ENCODE measurements around the gene CRYM.
"Not testable (repeated sequence)": the region's sequence is repeated elsewhere in the genome, so short reads cannot be mapped to it uniquely, and the experiment has no call there.

CRYM gene

GRCh38 chr16:21277927-21278706 lies at the start of gene CRYM:
CRYM (minus strand) TSS chr16:21278290; CDS start chr16:21278251, 39 bp downstream.
- DNase-seq (ENCODE audit: low read depth) = no peak

DNA sequence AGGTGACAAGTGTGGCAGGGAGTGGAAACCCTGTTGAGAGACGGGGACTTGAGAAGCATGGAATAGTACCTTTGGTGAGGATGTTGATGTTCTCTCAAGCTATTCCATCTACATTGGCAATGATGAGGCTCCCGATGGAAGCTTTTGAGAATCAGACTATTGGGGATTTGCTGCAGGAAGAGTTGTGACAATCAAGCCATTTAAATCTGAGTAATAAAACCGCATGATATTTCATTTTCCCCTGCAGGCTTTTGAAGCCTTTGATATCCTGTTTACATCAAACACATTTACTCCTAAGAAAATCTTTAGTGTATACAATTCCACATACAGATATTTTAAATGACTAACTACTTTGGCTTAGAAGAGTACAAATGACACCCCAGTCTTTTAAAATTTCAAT lies 49.0 kb upstream of the CRYM start:
- DNase-seq (ENCODE audit: low read depth) = no peak

DNA sequence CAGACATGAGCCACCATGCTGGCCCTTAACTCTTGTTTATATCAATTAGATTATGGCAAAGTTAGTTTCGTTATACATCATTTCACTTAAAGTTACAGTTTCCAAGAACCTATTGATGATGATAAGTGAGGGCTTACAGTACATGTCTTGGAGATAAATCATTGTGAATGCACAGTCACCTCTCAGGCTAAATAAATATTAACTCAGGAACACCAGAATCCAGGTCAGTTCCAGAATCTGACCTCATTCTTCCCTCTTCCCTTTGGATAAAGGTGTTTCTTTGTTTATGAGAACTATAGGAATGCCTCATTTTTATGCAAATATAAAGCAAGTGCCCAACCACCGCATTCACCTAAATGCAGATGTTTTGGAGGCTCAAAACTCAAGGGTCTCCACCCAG lies 48.4 kb upstream of the CRYM start:
- no peak for DNase-seq (ENCODE audit: low read depth)

DNA sequence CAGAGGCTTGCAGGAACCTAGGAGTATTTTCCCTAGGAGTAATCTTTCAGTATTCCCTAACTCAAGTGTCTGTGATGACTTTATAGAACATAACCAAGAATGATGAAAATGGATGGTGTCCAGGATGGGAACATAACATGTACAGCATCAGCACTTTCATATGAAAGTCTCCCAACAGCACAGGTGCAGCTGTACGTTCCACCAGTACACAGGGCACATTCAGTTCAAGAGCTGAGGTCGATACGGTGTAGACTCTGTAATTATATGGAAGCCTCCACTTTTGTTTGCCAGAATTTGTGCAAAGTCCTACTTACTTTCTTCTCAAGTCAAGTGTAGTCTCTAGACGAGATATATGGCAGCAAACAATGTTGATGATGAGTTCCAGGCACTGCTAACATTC lies 46.2 kb upstream of the CRYM start:
- DNase-seq (ENCODE audit: low read depth) = no peak

GRCh38 chr16:21322251-21322650 lies 44.2 kb upstream of the CRYM start:
- not testable (repeated sequence) for DNase-seq (ENCODE audit: low read depth)

GRCh38 chr16:21321736-21322135 lies 43.6 kb upstream of the CRYM start:
- no peak for DNase-seq (ENCODE audit: low read depth)

GRCh38 chr16:21314339-21314738 lies 36.2 kb upstream of the CRYM start:
- DNase-seq (ENCODE audit: low read depth) = no peak

DNA sequence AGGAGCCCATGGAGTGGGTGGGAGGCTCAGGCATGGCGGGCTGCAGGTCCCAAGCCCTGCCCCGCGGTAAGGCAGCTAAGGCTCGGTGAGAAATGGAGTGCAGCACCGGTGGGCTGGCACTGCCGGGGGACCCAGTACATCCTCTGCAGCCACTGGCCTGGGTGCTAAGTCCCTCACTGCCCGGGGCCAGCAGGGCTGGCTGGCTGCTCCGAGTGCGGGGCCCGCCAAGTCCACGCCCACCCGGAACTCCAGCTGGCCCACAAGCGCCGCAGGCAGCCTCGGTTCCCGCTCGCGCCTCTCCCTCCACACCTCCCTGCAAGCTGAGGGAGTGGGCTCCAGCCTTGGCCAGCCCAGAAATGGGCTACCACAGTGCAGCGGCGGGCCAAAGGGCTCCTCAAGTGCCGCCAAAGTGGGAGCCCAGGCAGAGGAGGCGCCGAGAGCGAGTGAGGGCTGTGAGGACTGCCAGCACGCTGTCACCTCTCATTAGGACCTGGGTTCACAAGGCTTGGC lies 34.8 kb upstream of the CRYM start:
- DNase-seq (ENCODE audit: low read depth) = not testable (repeated sequence)

DNA sequence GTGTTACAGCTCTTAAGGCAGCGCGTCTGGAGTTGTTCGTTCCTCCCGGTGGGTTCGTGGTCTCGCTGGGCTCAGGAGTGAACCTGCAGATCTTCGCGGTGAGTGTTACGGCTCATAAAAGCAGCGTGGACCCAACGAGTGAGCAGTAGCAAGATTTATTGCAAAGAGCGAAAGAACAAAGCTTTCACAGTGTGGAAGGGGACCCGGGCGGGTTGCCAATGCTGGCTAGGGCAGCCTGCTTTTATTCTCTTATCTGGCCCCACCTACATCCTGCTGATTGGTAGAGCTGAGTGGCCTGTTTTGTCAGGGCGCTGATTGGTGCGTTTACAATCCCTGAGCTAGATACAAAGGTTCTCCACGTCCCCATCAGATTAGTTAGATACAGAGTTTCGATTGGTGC lies 34.0 kb upstream of the CRYM start:
- not testable (repeated sequence) for DNase-seq (ENCODE audit: low read depth)

- not testable (repeated sequence) for DNase-seq (ENCODE audit: low read depth)
Observed at GRCh38 chr16:21306712-21307111, 28.6 kb upstream of the CRYM start.

DNA sequence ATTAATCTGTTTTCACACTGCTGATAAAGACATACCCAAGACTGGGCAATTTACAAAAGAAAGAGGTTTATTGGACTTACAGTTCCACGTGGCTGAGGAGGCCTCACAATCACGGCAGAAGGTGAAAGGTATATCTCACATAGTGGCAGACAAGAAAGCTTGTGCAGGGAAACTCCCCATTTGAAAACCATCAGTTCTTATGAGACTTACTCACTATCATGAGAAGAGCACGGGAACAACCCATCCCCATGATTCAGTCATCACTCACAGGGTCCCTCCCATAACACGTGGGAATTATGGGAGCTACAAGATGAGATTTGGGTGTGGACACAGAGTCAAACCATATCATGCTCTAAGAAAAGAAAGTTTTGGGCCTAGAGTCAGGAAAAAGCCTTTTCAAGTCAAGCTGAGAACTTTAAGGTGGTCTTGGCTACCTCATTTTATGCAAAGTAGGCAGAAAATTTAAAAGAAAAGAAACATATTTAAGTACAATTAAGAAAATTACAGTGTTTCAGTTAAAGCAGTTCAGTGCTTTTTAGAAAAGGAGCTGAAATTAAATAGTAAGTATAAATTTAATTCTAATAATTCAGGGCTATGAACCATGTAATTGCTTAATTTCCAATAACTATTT lies 24.9 kb upstream of the CRYM start:
- DNase-seq (ENCODE audit: low read depth) = peak; percentile 71

- no peak for DNase-seq (ENCODE audit: low read depth)
Observed at GRCh38 chr16:21302454-21302853, 24.4 kb upstream of the CRYM start.

DNA sequence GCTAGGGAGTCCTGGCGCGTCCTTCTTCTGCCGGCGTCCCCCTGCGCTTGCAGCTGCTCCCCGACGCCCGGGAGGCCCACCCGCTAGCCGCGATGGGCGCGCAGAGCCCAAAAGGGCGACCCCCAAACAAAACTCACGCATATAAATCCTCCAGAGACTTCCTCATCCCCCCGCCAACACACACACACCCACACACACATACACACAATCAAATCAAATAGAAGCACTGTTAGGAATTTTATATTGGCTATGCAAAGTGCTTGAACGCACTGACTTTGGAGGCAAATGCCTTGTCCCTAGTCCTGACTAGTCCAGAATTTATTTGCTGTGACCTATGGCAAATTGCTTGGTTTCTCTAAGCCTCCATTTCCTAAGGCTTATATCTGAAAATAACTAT lies 23.8 kb upstream of the CRYM start:
- no peak for DNase-seq (ENCODE audit: low read depth)

- DNase-seq (ENCODE audit: low read depth) = no peak
Observed at GRCh38 chr16:21301168-21301894, 23.2 kb upstream of the CRYM start.

GRCh38 chr16:21300309-21301167 lies 22.4 kb upstream of the CRYM start:
- peak; percentile 99 for DNase-seq (ENCODE audit: low read depth)

GRCh38 chr16:21289789-21290188 lies 11.7 kb upstream of the CRYM start:
- DNase-seq (ENCODE audit: low read depth) = not testable (repeated sequence)

DNA sequence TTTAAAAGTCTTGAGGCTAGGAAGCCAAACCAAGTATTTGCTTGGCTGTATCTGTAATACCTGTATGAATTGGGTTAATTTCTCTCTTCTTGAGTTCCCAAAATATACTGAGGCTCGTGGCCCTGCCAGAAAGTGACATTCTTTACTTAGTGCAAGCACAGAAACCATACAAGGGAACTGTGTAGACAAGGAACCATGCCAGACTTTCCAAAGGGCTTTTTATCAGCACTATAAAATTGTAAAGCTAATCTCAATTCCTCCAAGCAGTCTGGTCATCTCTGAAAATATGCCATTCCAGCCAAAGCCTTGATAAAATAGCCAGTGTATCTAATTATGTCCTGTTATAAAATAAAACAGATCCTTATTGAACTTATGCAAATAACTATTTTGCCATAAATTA lies 7.2 kb upstream of the CRYM start:
- DNase-seq (ENCODE audit: low read depth) = no peak

DNA sequence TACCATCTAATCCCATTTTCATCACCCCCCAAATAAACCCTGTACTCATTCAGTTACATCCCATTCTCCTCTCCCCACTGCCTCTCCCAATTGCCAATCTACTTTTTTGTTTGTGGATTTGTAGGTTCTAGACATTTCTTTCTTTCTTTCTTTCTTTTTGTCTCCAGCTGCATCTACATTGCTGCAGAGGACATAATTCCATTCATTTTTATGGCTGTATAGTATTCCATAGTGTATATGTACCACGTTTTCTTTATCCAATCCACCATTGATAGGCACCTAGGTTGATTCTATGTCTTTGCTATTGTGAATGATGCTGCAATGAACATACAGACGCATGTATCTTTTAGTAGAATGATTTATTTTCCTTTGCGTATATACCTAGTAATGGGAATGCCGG lies 6.3 kb upstream of the CRYM start:
- DNase-seq (ENCODE audit: low read depth) = no peak

DNA sequence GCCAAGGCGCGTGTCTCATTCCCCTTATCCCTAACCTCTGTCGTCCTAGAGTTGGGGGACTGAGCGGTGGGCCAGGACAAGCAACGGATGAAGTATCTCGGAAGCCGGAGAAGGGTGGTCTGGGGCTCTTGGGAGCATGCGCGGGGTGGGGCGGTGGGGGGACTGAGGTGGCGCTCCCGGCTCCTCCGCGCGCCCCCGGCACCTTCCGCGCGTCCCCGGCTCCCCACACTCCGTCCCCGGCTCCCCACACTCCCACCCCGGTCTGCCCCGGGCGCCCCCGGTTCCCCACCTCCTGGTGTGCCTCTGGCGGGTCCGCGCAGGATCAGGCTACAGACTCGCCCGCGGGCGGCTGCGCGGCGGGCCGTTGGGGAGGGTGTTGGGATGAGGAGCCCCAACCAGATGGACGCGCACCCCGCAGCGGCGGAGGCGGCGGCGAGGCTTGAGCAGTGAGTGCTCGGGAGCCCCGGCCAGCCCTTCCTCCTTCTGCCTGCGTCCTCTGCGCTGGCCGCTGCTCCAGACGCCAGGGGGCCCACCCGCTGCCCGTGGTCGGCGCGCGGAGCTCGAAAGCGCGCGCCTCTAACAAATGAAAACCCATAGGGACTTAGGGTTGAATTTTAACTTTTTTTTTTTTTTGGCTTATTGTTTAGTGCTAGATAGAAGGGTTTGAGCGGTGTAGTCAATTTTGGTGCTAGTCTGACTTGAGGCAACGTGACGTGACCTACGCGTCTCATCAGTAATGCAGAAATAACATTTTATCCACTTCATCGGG lies 5.6 kb upstream of the CRYM start:
- DNase-seq (ENCODE audit: low read depth) = no peak

DNA sequence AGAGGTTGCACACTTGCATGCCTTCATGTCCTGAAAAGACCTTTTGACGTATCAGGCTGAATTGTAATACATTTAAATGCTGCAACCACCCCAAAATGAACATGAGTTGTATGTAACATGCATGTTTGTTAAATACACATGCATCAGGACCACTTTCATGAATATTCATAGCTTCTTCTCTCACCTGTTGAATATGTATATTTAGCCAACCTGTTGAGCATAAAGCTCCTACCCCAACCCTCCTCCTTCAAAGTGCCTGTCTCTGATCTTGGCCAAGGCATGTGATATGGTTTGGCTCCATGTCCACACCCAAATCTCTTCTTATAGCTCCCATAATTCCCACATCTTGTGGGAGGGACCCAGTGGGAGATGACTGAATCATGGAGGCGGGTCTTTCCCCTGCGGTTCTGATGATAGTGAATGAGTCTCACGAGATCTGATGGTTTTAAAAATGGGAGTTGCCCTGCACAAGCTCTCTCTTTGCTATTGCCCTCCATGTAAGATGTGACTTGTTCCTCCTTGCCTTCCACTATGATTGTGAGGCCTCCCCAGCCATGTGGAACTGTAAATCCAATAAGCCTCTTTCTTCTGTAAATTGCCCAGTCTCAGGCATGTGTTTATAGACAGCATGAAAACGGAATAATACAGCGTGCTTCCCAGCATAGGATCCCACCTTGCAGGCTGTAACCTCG lies 3.8 kb upstream of the CRYM start:
- no peak for DNase-seq (ENCODE audit: low read depth)

DNA sequence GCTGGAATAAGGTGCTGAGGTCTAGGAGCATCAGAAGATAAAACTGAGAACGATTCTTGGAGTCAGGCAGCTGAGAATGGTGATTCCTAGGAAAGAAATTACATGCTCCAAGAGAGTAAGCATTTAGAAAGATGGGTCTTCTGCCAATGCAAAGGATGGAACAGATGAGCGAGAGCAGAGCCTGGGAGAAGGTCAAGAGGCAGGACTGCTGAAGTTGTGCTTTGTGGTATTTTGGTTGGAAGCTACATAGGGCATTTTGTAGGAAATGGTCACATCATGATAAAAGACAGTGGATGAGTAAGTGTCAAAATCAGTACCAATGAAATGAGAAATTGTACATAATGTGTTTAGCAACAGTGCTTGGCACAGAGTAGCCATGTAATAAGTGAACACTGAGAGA lies 1.4 kb upstream of the CRYM start:
- DNase-seq (ENCODE audit: low read depth) = no peak

All from non-pigmented ciliary epithelial cell (primary cell).